ENCODE measurements around the gene RRP36. TPM values are rescaled to one million over a fixed set of nuclear protein-coding genes. Genes with fewer than 3 reads are reported as not detected.
A peak's percentile ranks its signal among the peaks of the same experiment; 100 is the strongest.

The RRP36 gene
- total and polyA plus RNA-seq, 4 donors = 30.5 to 49.9 (median 37.7) TPM

DNA sequence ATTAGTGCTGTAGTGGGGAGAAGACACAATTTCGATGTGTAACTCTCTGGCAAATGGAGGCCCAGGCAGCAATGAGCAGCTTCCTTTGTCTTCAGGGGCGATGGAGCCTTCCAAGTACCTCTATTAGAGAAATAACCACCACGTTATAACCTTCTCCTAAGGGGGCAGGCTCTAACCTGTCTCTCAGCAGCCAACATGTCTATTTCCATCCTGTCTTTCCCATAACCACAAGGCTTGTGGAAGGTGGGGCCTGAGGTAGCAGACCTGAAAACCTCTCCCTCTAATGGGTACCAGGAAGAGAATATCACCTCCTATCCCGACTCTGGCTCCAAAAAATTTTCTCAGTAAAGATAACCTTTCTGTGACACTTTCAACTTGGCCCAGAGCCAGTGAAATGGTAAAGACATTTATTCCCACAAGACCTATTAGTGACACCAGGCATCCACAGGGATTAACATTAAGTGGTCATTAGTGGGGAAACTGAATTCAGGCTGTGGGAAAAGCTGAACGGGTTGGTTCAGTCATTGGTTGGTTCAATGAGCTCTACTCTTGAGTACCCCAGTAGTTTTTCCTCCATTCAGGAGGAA lies 46.4 kb upstream of the RRP36 start:
- DNase-seq = no peak
- ATAC-seq (ENCODE audit: insufficient read depth, low FRiP score) = no peak
- TF ChIP-seq CTCF (IDR thresholded peaks at IDR 0.05; ENCODE audit: control extremely low read depth, extremely low read depth) = no peak
- Histone ChIP-seq H3K9ac (ENCODE audit: insufficient read depth in 1 of 2, low read length in 2 of 2) (no peak overlapping the region), H3K4me3 (no peak overlapping the region), H3K4me1 (ENCODE audit: control insufficient read depth in 5 of 5, insufficient read depth in 5 of 5, low read length in 5 of 5) (peaks cover 6 to 17% (median 10%) of the 10 kb centered on the region in 5 donors), H3K27me3 (ENCODE audit: control insufficient read depth in 3 of 3, insufficient read depth in 3 of 3, low read length in 2 of 3) (no peaks in the 10 kb centered on the region), H3K9me3 (ENCODE audit: control insufficient read depth in 4 of 4, insufficient read depth in 3 of 4, low read length in 3 of 4) (no peaks in the 10 kb centered on the region), H3K36me3 (ENCODE audit: control insufficient read depth in 4 of 4, insufficient read depth in 4 of 4, low read length in 4 of 4) (peaks cover 0 to 5% (median 2%) of the 10 kb centered on the region in 4 donors), H3K27ac (ENCODE audit: low read depth in 1 of 2, low read length in 1 of 2) (no peak overlapping the region)
- WGBS, 2 donors = 86 to 92% methylated on average over 5 of the region's 5 CpGs

- DNase-seq = peak; percentile 8 to 31 (median 10)
- H3K9ac ChIP-seq (ENCODE audit: insufficient read depth in 1 of 2, low read length in 2 of 2) = peak overlapping the region; percentile 73 to 76
- WGBS, 2 donors = 0% methylated on average over 23 to 28 of the region's 28 CpGs
- peak overlapping the region; percentile 85 to 95 for H3K27ac ChIP-seq (ENCODE audit: low read depth in 1 of 2, low read length in 1 of 2)
- no peak for TF ChIP-seq CTCF (IDR thresholded peaks at IDR 0.05; ENCODE audit: control extremely low read depth, extremely low read depth)
- peaks cover 6 to 19% (median 10%) of the 10 kb centered on the region in 5 donors for H3K4me1 ChIP-seq (ENCODE audit: control insufficient read depth in 5 of 5, insufficient read depth in 5 of 5, low read length in 5 of 5)
- H3K27me3 ChIP-seq (ENCODE audit: control insufficient read depth in 3 of 3, insufficient read depth in 3 of 3, low read length in 2 of 3) = no peaks in the 10 kb centered on the region
- H3K4me3 ChIP-seq = peak overlapping the region; percentile 92
- H3K9me3 ChIP-seq (ENCODE audit: control insufficient read depth in 4 of 4, insufficient read depth in 3 of 4, low read length in 3 of 4) = no peaks in the 10 kb centered on the region
- H3K36me3 ChIP-seq (ENCODE audit: control insufficient read depth in 4 of 4, insufficient read depth in 4 of 4, low read length in 4 of 4) = peaks cover 0 to 5% (median 1%) of the 10 kb centered on the region in 4 donors
- peak; percentile 4 for ATAC-seq (ENCODE audit: insufficient read depth, low FRiP score)
These were observed 43.0 kb upstream of the RRP36 start for GRCh38 chr6:42978487-42978838.

DNA sequence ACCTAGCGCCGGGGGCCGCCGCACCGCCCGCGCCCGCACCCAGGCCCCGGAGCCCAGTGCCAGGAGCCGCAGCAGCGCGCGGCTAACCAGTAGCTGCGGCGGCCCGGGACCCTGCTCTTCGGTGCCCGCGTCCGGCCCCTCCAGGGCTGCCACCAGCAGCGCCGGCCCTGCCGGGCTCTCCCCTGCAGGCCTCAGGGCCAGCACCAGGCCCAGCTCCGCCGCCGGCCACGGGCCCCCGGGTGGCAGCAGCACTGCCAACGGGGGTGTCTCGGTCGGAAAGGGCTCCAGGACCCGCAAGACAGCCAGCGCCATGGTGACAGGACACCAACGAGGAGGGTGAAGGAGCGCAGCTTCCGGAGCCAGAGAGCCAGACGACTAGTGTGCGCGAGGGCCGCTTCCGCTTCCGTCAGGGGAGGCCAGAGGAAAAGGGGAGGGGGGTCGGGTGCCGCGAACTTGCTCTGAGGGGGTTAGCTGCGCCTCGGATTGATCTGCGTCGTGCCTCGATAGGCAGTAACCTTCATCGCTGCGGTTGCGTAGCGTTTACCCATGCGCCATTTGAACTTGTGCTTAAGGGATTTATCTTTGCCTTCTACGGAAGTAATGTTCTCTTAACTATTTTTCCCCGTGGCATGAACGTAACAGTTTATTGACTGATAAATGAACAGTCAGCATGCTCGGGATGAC lies 42.4 kb upstream of the RRP36 start, which contains the start of gene PEX6:
PEX6 (minus strand) TSS at position 343 of the 684 bp plus-strand sequence; CDS start at position 312, 31 bp downstream.
- Histone ChIP-seq H3K36me3 (ENCODE audit: control insufficient read depth in 4 of 4, insufficient read depth in 4 of 4, low read length in 4 of 4) (peaks cover 0 to 2% (median 0%) of the 10 kb centered on the region in 4 donors), H3K9ac (ENCODE audit: insufficient read depth in 1 of 2, low read length in 2 of 2) (peak within 1 kb of the TSS; percentile 73 to 79), H3K27me3 (ENCODE audit: control insufficient read depth in 3 of 3, insufficient read depth in 3 of 3, low read length in 2 of 3) (no peaks in the 10 kb centered on the region), H3K4me1 (ENCODE audit: control insufficient read depth in 5 of 5, insufficient read depth in 5 of 5, low read length in 5 of 5) (peaks cover 6 to 24% (median 12%) of the 10 kb centered on the region in 5 donors), H3K9me3 (ENCODE audit: control insufficient read depth in 4 of 4, insufficient read depth in 3 of 4, low read length in 3 of 4) (no peaks in the 10 kb centered on the region), H3K27ac (ENCODE audit: low read depth in 1 of 2, low read length in 1 of 2) (peak within 1 kb of the TSS; percentile 85 to 95), H3K4me3 (peak within 1 kb of the TSS; percentile 92)
- DNase-seq = peak; percentile 90 to 93 (median 92)
- no peak for TF ChIP-seq CTCF (IDR thresholded peaks at IDR 0.05; ENCODE audit: control extremely low read depth, extremely low read depth)
- WGBS, 2 donors = 0% methylated on average over 49 to 59 of the region's 59 CpGs
- ATAC-seq (ENCODE audit: insufficient read depth, low FRiP score) = peak; percentile 95
